Thyroid gland (tissue), 4 donors: ENCODE measurements around the gene LDAH.

ENCODE experiments used
- POLR2A ChIP-seq, 2 donors: fragments of 450-650 bp; IDR thresholded peaks; one replicate each; pipeline ENCODE4 v1.6.1; 2017; ENCODE audit warnings: antibody characterized with exemption in 2 of 2, mild to moderate bottlenecking in 2 of 2, moderate library complexity in 1 of 2
- TF ChIP-seq, protein P1 (sequence below), 6 experiments: fragments of 200-600 bp in 3 of 6; fragments of 450-650 bp in 3 of 6; sonication (generic) in 3 of 6; IDR thresholded peaks; one replicate each; pipeline ENCODE4 v1.5.1; 2016 to 2019; ENCODE audit warnings: antibody characterized with exemption in 6 of 6, mild to moderate bottlenecking in 2 of 6, inconsistent platforms in 1 of 6, moderate library complexity in 1 of 6

DNA sequence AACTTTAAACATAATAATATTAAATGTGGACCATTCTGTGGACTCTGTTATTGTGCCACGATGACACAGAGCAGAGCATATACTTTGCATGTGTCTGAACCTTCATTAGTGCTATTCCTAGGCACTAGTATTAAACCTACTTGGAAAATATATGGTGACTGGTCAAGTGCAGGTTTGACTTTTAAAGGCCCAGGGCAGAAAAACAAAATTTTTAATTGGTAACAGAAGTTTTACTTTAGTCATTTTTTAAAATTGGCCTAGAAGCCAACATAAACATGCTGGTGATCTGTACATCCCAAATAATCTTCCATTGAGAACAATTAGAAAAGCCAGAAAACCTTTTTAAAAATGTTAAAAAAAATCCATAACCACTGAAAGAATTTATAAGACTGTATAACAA lies 16.6 kb downstream of the LDAH start:
- TF ChIP-seq, protein P1, sequence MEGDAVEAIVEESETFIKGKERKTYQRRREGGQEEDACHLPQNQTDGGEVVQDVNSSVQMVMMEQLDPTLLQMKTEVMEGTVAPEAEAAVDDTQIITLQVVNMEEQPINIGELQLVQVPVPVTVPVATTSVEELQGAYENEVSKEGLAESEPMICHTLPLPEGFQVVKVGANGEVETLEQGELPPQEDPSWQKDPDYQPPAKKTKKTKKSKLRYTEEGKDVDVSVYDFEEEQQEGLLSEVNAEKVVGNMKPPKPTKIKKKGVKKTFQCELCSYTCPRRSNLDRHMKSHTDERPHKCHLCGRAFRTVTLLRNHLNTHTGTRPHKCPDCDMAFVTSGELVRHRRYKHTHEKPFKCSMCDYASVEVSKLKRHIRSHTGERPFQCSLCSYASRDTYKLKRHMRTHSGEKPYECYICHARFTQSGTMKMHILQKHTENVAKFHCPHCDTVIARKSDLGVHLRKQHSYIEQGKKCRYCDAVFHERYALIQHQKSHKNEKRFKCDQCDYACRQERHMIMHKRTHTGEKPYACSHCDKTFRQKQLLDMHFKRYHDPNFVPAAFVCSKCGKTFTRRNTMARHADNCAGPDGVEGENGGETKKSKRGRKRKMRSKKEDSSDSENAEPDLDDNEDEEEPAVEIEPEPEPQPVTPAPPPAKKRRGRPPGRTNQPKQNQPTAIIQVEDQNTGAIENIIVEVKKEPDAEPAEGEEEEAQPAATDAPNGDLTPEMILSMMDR (IDR thresholded peaks at IDR 0.05): no peak
- no peak for TF ChIP-seq POLR2A (IDR thresholded peaks at IDR 0.05)
